HT1080 (cell line): ENCODE data around the gene CDC42BPB. TPM values are rescaled to one million over a fixed set of nuclear protein-coding genes. Genes with fewer than 3 reads are reported as not detected.

Experiments
- total RNA-seq: library from RNA; depleted of rRNA; stranded (reverse); fragments of >200 nt; shearing (Covaris generic); gene quantifications from 2 replicates; pipeline ENCODE4 v1.2.3, GENCODE V29; 2014; rRNA removed

Gene CDC42BPB
- total RNA-seq, 1 experiment from 2014 or later = 54.3 TPM

Other genes starting within 250 kb of the CDC42BPB start
- not detected in 2 replicates for gene AMN, start 134.9 kb downstream of the CDC42BPB start, total RNA-seq
- gene LBHD2, start 26.7 kb upstream of the CDC42BPB start, total RNA-seq = not detected in 2 replicates
- gene EXOC3L4, start 37.2 kb upstream of the CDC42BPB start, total RNA-seq = not detected in 2 replicates
- gene TNFAIP2, start 65.9 kb upstream of the CDC42BPB start, total RNA-seq = 17.6 and 26.1 TPM in 2 replicates